Mammary epithelial cell (primary cell): ENCODE results near the gene PREX1.

Experiments
- EZH2 ChIP-seq: IDR thresholded peaks from 2 replicates; pipeline ENCODE4 v1.6.1; 2012; ENCODE audit warnings: low read length, inconsistent platforms, borderline replicate concordance
- TF ChIP-seq, protein P1 (sequence below), 2 donors: IDR thresholded peaks in 1 of 2; conservative IDR thresholded peaks in 1 of 2; 2 replicates each; pipeline ENCODE4 v1.5.1; 2011 to 2012; ENCODE audit warnings: inconsistent platforms in 2 of 2, low read length in 2 of 2, mild to moderate bottlenecking in 2 of 2, control low read depth in 1 of 2, low read depth in 1 of 2; ENCODE audit not compliant: insufficient read depth in 1 of 2; ENCODE audit errors: extremely low read depth in 1 of 2

GRCh38 chr20:48649868-48650267, 177.9 kb downstream of the PREX1 start:
- TF ChIP-seq, protein P1, sequence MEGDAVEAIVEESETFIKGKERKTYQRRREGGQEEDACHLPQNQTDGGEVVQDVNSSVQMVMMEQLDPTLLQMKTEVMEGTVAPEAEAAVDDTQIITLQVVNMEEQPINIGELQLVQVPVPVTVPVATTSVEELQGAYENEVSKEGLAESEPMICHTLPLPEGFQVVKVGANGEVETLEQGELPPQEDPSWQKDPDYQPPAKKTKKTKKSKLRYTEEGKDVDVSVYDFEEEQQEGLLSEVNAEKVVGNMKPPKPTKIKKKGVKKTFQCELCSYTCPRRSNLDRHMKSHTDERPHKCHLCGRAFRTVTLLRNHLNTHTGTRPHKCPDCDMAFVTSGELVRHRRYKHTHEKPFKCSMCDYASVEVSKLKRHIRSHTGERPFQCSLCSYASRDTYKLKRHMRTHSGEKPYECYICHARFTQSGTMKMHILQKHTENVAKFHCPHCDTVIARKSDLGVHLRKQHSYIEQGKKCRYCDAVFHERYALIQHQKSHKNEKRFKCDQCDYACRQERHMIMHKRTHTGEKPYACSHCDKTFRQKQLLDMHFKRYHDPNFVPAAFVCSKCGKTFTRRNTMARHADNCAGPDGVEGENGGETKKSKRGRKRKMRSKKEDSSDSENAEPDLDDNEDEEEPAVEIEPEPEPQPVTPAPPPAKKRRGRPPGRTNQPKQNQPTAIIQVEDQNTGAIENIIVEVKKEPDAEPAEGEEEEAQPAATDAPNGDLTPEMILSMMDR (conservative IDR thresholded peaks at IDR 0.05 in 1 of 2, IDR thresholded peaks at IDR 0.05 in 1 of 2; ENCODE audit: extremely low read depth in 1 of 2, insufficient read depth in 1 of 2, low read depth in 1 of 2, low read length in 2 of 2): no peak
- no peak for TF ChIP-seq EZH2
